Measurements from ENCODE around the gene NFIA. TPM values are rescaled to one million over a fixed set of nuclear protein-coding genes. Genes with fewer than 3 reads are reported as not detected.

NFIA gene
- total and polyA plus RNA-seq, 9 of the 15 experiments (the other 6 are each of a cell fraction or from before 2014, with no cell fraction given): 5.3 to 24.9 (median 9.8) TPM

DNA sequence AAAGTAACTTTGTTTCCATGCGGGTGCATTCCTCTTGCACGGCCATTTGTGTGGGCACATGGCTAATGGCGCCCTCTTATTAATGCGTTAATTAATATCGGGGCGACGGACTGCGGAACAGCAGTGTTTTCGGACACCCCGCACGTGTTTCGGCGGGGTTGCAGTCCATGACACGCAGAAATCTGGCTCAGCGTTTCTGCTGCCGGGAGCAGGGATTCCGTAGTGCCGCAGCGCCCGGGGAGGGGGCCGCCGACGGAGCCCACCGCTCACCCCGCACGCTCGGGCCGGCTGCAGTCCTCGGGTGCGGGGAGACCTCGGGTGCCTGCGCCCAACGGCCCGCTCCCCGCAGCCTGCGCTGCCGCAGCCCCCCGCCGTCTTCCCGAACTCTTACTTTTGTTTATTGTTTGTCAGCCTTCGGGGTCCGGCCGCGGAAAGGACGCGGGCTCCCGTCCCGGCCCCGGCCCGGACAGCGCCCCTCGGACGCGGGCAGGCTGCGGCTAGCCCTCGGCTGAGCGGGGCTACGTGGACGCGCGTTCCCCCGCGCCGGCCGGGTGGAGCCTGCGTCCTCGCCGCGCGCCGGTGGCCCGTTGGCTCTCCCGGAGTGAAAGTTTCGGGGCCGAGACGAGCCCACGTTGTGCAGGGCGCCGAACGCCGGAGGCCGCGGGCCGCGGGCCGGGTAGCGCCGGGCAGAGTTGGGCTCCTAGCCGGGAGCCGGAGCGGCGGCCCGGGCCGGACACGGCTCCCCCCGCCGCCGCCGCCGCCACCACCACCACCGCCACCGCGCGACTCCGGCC lies 849 bp downstream of the NFIA start (continued):
- no peak for TF ChIP-seq HDAC3 (IDR thresholded peaks at IDR 0.05; ENCODE audit: borderline replicate concordance, partially characterized antibody)
- no peak for TF ChIP-seq SMARCE1 (IDR thresholded peaks at IDR 0.05)
- no peak for TF ChIP-seq SOX6 (IDR thresholded peaks at IDR 0.05)
- TF ChIP-seq ZNF133 (CRISPR knock-in tag; IDR thresholded peaks at IDR 0.05): no peak
- TF ChIP-seq IRF2 (CRISPR knock-in tag; IDR thresholded peaks at IDR 0.05): no peak
- TF ChIP-seq ZNF696 (CRISPR knock-in tag; conservative IDR thresholded peaks at IDR 0.05): no peak
- no peak for TF ChIP-seq CBX1 (IDR thresholded peaks at IDR 0.05; ENCODE audit: low read depth)
- no peak for TF ChIP-seq ZBTB1 (CRISPR knock-in tag; IDR thresholded peaks at IDR 0.05; ENCODE audit: borderline replicate concordance, low read depth)
- no peak for TF ChIP-seq ADNP (tag; IDR thresholded peaks at IDR 0.05)
- no peak for TF ChIP-seq HDGF (IDR thresholded peaks at IDR 0.05)
- TF ChIP-seq GTF2A2 (tag; IDR thresholded peaks at IDR 0.05): no peak
- no peak for TF ChIP-seq NFXL1 (CRISPR knock-in tag; IDR thresholded peaks at IDR 0.05)
- no peak for TF ChIP-seq RFX5 (IDR thresholded peaks at IDR 0.05; ENCODE audit: low read depth, low read length)
- TF ChIP-seq, protein P1, sequence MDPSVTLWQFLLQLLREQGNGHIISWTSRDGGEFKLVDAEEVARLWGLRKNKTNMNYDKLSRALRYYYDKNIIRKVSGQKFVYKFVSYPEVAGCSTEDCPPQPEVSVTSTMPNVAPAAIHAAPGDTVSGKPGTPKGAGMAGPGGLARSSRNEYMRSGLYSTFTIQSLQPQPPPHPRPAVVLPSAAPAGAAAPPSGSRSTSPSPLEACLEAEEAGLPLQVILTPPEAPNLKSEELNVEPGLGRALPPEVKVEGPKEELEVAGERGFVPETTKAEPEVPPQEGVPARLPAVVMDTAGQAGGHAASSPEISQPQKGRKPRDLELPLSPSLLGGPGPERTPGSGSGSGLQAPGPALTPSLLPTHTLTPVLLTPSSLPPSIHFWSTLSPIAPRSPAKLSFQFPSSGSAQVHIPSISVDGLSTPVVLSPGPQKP (CRISPR knock-in tag; IDR thresholded peaks at IDR 0.05): no peak
- TF ChIP-seq, protein P2, sequence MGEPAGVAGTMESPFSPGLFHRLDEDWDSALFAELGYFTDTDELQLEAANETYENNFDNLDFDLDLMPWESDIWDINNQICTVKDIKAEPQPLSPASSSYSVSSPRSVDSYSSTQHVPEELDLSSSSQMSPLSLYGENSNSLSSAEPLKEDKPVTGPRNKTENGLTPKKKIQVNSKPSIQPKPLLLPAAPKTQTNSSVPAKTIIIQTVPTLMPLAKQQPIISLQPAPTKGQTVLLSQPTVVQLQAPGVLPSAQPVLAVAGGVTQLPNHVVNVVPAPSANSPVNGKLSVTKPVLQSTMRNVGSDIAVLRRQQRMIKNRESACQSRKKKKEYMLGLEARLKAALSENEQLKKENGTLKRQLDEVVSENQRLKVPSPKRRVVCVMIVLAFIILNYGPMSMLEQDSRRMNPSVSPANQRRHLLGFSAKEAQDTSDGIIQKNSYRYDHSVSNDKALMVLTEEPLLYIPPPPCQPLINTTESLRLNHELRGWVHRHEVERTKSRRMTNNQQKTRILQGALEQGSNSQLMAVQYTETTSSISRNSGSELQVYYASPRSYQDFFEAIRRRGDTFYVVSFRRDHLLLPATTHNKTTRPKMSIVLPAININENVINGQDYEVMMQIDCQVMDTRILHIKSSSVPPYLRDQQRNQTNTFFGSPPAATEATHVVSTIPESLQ (CRISPR knock-in tag; IDR thresholded peaks at IDR 0.05): no peak
- TF ChIP-seq U2AF1 (optimal IDR thresholded peaks at IDR 0.05; ENCODE audit: low read depth, low read length): no peak
- no peak for TF ChIP-seq TBL1XR1 (IDR thresholded peaks at IDR 0.05; ENCODE audit: low read length in 2 of 2)
- TF ChIP-seq FOXK2 (conservative IDR thresholded peaks at IDR 0.05 in 1 of 2, IDR thresholded peaks at IDR 0.05 in 1 of 2; ENCODE audit: low read depth in 2 of 2): no peak
- TF ChIP-seq BDP1 (IDR thresholded peaks at IDR 0.05; ENCODE audit: insufficient read depth, insufficient read length): no peak
- TF ChIP-seq, protein P3, sequence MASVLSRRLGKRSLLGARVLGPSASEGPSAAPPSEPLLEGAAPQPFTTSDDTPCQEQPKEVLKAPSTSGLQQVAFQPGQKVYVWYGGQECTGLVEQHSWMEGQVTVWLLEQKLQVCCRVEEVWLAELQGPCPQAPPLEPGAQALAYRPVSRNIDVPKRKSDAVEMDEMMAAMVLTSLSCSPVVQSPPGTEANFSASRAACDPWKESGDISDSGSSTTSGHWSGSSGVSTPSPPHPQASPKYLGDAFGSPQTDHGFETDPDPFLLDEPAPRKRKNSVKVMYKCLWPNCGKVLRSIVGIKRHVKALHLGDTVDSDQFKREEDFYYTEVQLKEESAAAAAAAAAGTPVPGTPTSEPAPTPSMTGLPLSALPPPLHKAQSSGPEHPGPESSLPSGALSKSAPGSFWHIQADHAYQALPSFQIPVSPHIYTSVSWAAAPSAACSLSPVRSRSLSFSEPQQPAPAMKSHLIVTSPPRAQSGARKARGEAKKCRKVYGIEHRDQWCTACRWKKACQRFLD (CRISPR knock-in tag; IDR thresholded peaks at IDR 0.05): no peak
- no peak for TF ChIP-seq NFYB (IDR thresholded peaks at IDR 0.05; ENCODE audit: extremely low read depth, insufficient read length)
- TF ChIP-seq, protein P4, sequence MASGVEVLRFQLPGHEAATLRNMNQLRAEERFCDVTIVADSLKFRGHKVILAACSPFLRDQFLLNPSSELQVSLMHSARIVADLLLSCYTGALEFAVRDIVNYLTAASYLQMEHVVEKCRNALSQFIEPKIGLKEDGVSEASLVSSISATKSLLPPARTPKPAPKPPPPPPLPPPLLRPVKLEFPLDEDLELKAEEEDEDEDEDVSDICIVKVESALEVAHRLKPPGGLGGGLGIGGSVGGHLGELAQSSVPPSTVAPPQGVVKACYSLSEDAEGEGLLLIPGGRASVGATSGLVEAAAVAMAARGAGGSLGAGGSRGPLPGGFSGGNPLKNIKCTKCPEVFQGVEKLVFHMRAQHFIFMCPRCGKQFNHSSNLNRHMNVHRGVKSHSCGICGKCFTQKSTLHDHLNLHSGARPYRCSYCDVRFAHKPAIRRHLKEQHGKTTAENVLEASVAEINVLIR (CRISPR knock-in tag; IDR thresholded peaks at IDR 0.05): no peak
- no peak for TF ChIP-seq SRSF9 (IDR thresholded peaks at IDR 0.05; ENCODE audit: borderline replicate concordance, low read depth, low read length)
- no peak for TF ChIP-seq MTA2 (IDR thresholded peaks at IDR 0.05; ENCODE audit: low read depth)
- TF ChIP-seq GATA2 (CRISPR knock-in tag; IDR thresholded peaks at IDR 0.05): no peak
- TF ChIP-seq RNF2 (IDR thresholded peaks at IDR 0.05): no peak
